T-helper 1 cell (primary cell): ENCODE measurements around the gene SPATS2.
A peak's percentile ranks its signal among the peaks of the same experiment; 100 is the strongest.

Experiments used
- DNase-seq, 5 donors: peaks; one replicate each; pipeline ENCODE4 v3.0.0-alpha.2; 2012 to 2020

The SPATS2 gene

GRCh38 chr12:49559011-49559675, 191.9 kb downstream of the SPATS2 start:
- no peak for DNase-seq

DNA sequence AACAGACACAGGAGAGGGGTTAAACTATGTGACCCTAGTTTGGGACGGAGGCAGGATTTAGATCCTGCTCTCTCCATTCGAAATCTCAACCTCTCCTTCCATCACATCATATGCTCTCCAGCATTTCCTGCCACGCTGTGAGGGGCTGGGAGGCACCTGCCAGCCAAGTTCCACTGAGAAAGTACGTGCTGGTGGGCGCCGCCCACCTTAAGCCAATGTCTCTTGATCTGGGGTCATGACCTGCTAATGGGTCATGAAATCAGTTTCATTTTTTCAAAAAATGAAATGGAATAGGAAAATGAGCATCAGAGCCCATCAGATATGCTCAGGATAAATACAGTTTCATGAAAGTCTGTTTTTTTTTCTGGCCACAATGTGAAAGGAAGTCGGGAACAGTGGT, 193.4 kb downstream of the SPATS2 start:
- no peak for DNase-seq

- DNase-seq = no peak
Measured at GRCh38 chr12:49562233-49562632, 195.0 kb downstream of the SPATS2 start.

DNA sequence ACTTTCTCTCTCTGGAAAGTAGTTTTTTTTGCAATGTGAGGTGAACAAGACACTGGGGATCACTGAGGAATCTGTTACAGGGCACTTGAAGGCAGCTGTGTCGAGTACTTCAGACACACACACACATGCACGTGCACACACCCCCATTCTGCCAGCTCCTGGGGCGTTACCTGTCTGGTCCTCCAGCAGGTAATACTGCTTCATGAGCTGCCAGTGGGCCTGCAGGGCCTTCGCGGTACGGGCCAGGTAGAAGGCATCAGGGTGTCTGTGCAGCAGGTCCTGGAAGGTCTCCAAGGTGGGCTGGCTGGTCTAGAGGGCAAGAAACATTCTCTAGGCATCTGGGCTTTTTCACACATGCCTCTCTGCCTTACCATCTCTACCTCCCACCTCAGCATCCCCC, 195.6 kb downstream of the SPATS2 start:
- no peak for DNase-seq

DNA sequence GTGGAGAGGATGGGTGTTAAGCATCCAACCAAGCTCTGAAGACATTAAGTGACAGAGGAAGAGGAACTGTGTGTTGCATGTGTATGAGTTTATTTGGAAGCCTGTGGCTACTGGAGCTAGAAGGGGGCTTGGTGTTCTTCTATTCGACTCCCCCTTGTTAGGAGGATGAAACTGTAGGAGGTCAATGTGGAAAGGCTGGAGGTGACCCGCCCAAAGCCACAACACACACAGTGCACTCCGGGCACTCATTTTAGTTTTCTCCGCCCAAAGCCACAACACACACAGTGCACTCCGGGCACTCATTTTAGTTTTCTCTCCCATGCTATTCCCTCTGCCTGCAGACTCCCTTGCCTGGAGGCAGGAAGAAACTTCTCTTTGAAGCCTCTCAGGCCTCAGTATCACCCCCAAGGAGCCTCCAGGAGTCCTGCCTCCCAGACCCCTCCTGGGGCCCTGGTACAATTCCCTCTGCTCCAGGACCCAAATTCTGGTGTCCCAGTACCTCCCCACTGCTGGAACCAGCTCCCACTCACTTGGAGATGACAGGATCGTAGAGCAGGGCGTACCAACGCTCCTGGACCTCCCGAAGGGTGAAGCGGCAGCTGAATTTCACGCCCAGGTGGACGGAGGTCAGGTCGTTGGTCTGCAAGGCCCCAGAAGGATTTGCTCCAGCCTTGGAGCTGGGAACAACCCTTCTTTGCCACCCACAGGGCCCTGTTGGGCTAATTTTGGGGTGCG, 196.9 kb downstream of the SPATS2 start:
- DNase-seq = no peak

DNA sequence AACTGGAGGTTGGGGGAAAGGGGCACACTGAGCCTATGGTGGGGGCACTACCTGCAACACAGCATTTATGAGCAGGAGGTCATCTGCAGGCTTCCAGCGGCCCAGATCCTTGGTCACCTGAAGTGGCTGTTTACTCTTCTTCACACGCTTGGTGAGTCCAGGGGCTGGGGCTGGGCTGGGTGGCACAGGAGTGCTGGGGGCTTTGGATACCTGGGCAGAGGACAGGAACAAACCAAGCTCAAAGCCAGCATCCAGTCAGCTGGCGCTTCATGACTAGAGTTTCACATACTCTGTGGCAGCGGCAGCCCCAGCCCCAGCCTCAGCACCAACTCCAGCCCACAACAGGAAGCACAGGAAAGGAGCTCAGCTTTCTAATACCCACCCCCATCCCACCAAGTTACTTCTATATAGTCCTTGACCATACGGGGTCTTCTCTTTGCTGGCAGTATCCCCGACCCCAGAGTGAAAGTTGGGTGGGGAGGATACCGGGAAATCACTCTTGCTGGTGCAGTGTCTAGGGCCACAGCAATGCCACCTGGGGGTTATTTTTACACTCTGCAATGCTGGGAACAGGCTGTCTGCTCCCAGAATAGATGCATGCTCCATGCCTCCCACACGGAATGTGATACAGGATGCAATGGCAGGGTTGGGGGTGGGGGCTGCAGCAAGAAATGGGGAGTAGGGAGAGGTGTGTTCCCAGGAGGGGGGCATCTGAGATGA, 197.6 kb downstream of the SPATS2 start:
- DNase-seq = peak in 1 of 5 donors; percentile 25

- DNase-seq = no peak
Measured at GRCh38 chr12:49565406-49566265, 198.4 kb downstream of the SPATS2 start.

DNA sequence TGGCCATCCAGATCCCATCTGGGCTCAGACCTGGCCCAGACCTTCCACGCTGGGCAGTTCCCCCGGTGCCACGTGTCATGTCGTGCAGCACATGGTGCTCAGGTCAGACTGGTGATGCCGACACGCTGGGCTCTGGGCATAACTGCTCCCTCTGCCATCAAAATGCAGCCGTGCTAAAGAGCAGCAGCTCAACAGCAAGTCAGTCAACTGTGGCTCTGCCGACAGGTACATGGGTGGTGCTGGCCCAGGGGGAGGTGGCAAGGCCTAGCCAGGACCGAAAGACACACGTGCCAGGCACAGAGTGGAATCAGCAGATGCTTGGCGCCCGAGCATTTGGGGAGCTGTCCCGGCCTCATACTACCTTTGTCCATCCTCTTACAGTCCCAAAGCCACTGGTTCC, 199.1 kb downstream of the SPATS2 start:
- no peak for DNase-seq

DNA sequence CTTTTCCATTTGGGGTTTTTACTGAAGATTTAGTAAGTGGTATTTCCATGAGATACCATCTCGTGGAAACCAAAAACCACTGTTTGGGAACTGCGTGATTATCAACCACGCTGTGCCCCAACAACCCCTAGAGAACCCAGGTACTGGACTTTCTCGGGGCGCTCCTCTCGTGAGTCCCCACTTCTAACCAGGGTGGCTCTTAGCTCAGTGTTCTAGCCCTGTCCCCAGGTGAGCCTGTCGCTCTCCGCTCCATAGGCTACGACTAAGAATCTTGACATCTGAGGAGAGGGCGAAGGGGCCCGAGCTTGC, 200.0 kb downstream of the SPATS2 start:
- DNase-seq = no peak

DNA sequence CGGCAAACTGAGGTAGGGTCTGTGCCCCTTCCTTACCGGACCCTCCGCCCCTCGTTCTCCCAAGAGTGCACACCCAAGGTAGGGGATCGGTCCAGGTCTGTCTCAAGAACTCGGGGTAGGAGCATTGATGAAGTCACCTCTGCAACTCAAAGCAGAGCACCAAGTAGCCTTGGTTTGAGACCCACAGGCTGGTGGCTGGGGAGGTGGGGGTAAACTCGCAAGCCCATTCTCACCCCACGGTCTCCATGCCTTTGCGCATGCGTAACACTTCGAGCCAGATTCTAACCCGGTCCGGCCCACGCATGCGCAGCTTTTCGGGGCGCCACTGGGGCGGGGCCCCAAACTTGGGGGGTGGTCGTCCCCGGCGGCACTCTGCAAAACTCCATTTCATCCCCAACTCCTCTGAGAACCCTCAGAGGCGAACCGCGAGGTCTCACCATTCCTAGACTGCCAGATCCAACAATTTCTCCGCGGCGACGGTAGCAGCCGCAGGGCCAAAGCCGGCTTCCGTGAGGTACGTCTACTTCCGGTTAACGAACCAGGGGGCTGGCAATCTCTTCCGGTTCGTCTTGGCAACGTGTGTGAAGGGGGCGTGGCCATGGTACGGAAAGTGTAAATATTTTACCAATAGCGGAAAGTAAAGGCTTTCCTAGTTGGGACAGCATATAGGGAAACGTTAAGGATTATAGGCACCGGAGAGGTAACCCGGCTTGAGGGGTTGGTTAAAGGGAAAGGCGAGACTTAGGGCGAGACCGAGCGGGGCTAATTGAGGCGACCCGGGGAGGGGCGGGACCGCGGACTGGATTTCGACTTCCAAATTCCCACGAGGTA, 200.6 kb downstream of the SPATS2 start, which contains the start of gene MCRS1:
Gene MCRS1 (minus strand): TSS at position 532 of the 831 bp plus-strand sequence. CDS start 1,411 bp downstream, outside the sequence.
- DNase-seq = peak; percentile 77 to 94 (median 86)

DNA sequence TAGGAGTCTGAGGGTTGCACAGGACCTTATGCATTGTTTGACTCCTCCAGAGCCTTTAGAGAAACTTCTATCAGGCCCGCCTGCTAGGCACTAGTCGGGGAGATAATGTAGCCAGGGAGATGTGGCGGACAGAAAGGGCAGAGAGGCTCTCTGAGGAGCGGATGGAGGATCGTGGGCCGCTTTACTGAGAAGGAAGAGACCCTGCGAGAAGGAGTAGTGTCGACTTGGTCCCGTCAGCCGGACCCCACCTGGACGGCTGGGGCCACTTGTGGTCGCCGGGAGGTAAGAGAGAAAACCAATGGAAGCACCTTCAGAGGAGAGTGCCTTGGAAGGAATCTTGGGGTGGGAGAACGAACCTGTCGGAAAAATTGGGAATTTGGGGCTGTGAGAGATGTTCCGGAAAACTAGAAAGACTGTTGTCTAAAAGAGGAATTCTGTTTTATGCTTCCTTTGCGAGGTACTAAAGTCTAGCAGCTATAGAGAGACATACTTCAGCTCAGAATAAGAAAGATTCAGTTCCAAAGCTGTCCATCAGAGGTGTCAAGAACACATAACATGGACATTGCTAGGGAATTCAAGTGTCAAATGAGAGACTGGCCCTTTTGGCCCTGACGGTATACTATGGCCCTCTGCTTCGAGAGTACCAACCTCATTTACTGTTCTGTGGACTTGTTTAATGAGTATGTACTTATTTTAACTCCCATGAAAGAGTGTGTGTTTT, 201.3 kb downstream of the SPATS2 start:
- DNase-seq = no peak
